Fibroblast of skin of right biceps (primary cell): ENCODE measurements around the gene TRNP1.
A peak's percentile ranks its signal among the peaks of the same experiment; 100 is the strongest.

Source experiments
- DNase-seq: peaks from one replicate; pipeline ENCODE4 v3.0.0-alpha.2; 2013

The TRNP1 gene

GRCh38 chr1:27031235-27032118, 38.0 kb downstream of the TRNP1 start:
- peak; percentile 84 for DNase-seq

- no peak for DNase-seq
Measured at GRCh38 chr1:27032119-27032461, 38.6 kb downstream of the TRNP1 start.

GRCh38 chr1:27033043-27033746, 39.7 kb downstream of the TRNP1 start:
- DNase-seq: no peak

- DNase-seq: no peak
Measured at GRCh38 chr1:27035344-27035743, 41.9 kb downstream of the TRNP1 start.

- DNase-seq: no peak
Measured at GRCh38 chr1:27036718-27037117, 43.2 kb downstream of the TRNP1 start.

GRCh38 chr1:27037518-27037917, 44.0 kb downstream of the TRNP1 start:
- no peak for DNase-seq

GRCh38 chr1:27038020-27038419, 44.5 kb downstream of the TRNP1 start:
- DNase-seq: no peak

- DNase-seq: no peak
Measured at GRCh38 chr1:27042670-27043069, 49.2 kb downstream of the TRNP1 start.

- peak; percentile 71 for DNase-seq
Measured at GRCh38 chr1:27044613-27045151, 51.2 kb downstream of the TRNP1 start.

GRCh38 chr1:27045973-27046558, 52.6 kb downstream of the TRNP1 start:
- DNase-seq: peak; percentile 54

- DNase-seq: no peak
Measured at GRCh38 chr1:27047914-27048313, 54.4 kb downstream of the TRNP1 start.

- DNase-seq: peak; percentile 38
Measured at GRCh38 chr1:27049100-27049499, 55.6 kb downstream of the TRNP1 start.

- no peak for DNase-seq
Measured at GRCh38 chr1:27049607-27050006, 56.1 kb downstream of the TRNP1 start.
